SK-MEL-5 (cell line): ENCODE measurements around the gene AP1S2. TPM values are rescaled to one million over a fixed set of nuclear protein-coding genes. Genes with fewer than 3 reads are reported as not detected.

Source experiments
- total RNA-seq: library from RNA; depleted of rRNA; stranded (reverse); fragments of >200 nt; shearing (Covaris generic); gene quantifications from 2 replicates; pipeline ENCODE4 v1.2.3, GENCODE V29; 2014; rRNA removed

Gene AP1S2
- total RNA-seq, 1 experiment from 2014 or later: 802 TPM

Other genes with a start within 250 kb of the AP1S2 start
- 0.85 and 1.3 TPM in 2 replicates for gene CLTRN, start 190.0 kb downstream of the AP1S2 start, total RNA-seq
- 3.0 and 6.0 TPM in 2 replicates for gene CA5B, start 116.5 kb downstream of the AP1S2 start, total RNA-seq
- 3.8 and 7.0 TPM in 2 replicates for gene ZRSR2, start 64.3 kb downstream of the AP1S2 start, total RNA-seq